Measurements from ENCODE around the gene PIGR. TPM values are rescaled to one million over a fixed set of nuclear protein-coding genes. Genes with fewer than 3 reads are reported as not detected.

PIGR gene
- total and polyA plus RNA-seq, 10 of the 15 experiments (the other 5 are each of a cell fraction or from before 2014, with no cell fraction given) = 0.96 to 7.6 (median 1.8) TPM

GRCh38 chr1:206898089-206898914 lies 48.0 kb downstream of the PIGR start (continued):
- TF ChIP-seq, protein P1, sequence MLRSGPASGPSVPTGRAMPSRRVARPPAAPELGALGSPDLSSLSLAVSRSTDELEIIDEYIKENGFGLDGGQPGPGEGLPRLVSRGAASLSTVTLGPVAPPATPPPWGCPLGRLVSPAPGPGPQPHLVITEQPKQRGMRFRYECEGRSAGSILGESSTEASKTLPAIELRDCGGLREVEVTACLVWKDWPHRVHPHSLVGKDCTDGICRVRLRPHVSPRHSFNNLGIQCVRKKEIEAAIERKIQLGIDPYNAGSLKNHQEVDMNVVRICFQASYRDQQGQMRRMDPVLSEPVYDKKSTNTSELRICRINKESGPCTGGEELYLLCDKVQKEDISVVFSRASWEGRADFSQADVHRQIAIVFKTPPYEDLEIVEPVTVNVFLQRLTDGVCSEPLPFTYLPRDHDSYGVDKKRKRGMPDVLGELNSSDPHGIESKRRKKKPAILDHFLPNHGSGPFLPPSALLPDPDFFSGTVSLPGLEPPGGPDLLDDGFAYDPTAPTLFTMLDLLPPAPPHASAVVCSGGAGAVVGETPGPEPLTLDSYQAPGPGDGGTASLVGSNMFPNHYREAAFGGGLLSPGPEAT (IDR thresholded peaks at IDR 0.05; ENCODE audit: low read depth) = no peak
- TF ChIP-seq POLR2AphosphoS5 (IDR thresholded peaks at IDR 0.05; ENCODE audit: low read length) (no peak), EZH2 (IDR thresholded peaks at IDR 0.05; ENCODE audit: borderline replicate concordance, control insufficient read depth, low read depth, low read length) (no peak)

DNA sequence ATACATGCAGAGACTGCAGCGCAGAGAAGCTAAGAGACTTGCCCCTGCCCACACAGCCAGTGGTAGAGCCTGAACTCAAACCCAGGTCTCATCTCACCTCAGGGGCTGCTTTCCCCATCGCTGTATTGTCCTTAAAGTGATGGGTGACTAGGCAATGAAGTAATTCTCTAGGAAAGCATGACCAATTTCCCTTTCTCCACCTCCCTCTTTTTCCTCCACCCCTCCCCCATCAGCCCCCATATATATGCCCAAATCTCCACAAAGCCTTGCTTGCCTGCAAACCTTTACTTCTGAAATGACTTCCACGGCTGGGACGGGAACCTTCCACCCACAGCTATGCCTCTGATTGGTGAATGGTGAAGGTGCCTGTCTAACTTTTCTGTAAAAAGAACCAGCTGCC lies 49.1 kb downstream of the PIGR start, which contains the start of gene IL24:
Gene IL24, plus strand, starts transcription at position 269 of the 400 bp plus-strand sequence. CDS start 390 bp downstream, outside the sequence.
- ATAC-seq = 0 out of 3 replicates have a peak, but pooled peaks have one; percentile 18
- POLR2A ChIA-PET = no interaction called here
- H3K79me2 ChIP-seq (ENCODE audit: control insufficient read depth, insufficient read depth, low read length) = no peaks in the 10 kb centered on the region

More for the DNA sequence above, 49.1 kb downstream of the PIGR start, which contains the start of gene IL24:
- BruUV-seq (replicated peaks) = no TSS peak
- no peaks in the 10 kb centered on the region for H3K36me3 ChIP-seq (ENCODE audit: control insufficient read depth in 2 of 2, insufficient read depth in 2 of 2, low read length in 1 of 2)
- DNase-seq (ENCODE audit: low read depth, low spot score) (no peak), FAIRE-seq (no peak)
- H3K9ac ChIP-seq (ENCODE audit: control insufficient read depth, insufficient read depth, low read length) = no peak within 1 kb of the TSS
- H3K4me3 ChIP-seq = no peak within 1 kb of the TSS
- ChIA-PET RAD21 (ENCODE audit: unreplicated experiment) (interaction anchor here (0.7 to 1.0 kb wide), 2 partner anchors 88 to 173 kb away, joined by 3 read pairs; no protein-coding TSS in a partner anchor), SMC1A (ENCODE audit: uncharacterized antibody, unreplicated experiment) (interaction anchor here (0.6 to 1.5 kb wide), 4 partner anchors 9 to 334 kb away, joined by 3 to 4 read pairs (median 3); no protein-coding TSS in a partner anchor), CTCF (interaction anchor here (0.8 to 2.3 kb wide), 4 partner anchors 9 to 163 kb away, joined by 3 to 6 read pairs (median 4); no protein-coding TSS in a partner anchor)
- TF ChIP-seq MLLT1 (IDR thresholded peaks at IDR 0.05) (no peak), SUPT20H (IDR thresholded peaks at IDR 0.05; ENCODE audit: borderline replicate concordance, control insufficient read depth, low read depth, low read length) (no peak), STAT1 (conservative IDR thresholded peaks at IDR 0.05) (no peak), TCF3 (IDR thresholded peaks at IDR 0.05; ENCODE audit: borderline replicate concordance, insufficient read depth, low read depth, low read length) (0 out of 2 replicates have a peak, but pooled peaks have one; percentile 25), NFXL1 (IDR thresholded peaks at IDR 0.05; ENCODE audit: borderline replicate concordance) (no peak)
- no peaks in the 10 kb centered on the region for H4K20me1 ChIP-seq (ENCODE audit: control insufficient read depth, insufficient read depth)
- intact Hi-C loops (cut with micrococcal nuclease; ENCODE audit: unreplicated experiment) (no loop called here), in situ Hi-C loops (cut with MboI) (no loop called here)
- no peak within 1 kb of the TSS for H3K4me2 ChIP-seq (ENCODE audit: control insufficient read depth, insufficient read depth)
- H2AFZ ChIP-seq (ENCODE audit: control insufficient read depth, low read depth, low read length) = no peak within 1 kb of the TSS
- no peaks in the 10 kb centered on the region for H3K4me1 ChIP-seq (ENCODE audit: control insufficient read depth, insufficient read depth, low read length)
- 11% methylated on average over 4 of the region's 4 CpGs for WGBS (ENCODE audit: insufficient coverage, insufficient replicate concordance, low lambda C conversion rate, missing lambda C conversion rate)
- no peaks in the 10 kb centered on the region for H3K9me3 ChIP-seq (replicated peaks; ENCODE audit: control insufficient read depth, insufficient read depth, low read length)
- H3K27me3 ChIP-seq (replicated peaks in 1 of 2; ENCODE audit: control insufficient read depth in 2 of 2, insufficient read depth in 2 of 2, low read length in 1 of 2) = no peaks in the 10 kb centered on the region
- H3K27ac ChIP-seq (ENCODE audit: control insufficient read depth, insufficient read depth) = no peak within 1 kb of the TSS
